HT1080 (cell line): Measurements from ENCODE around the gene OR1F1. TPM values are rescaled to one million over a fixed set of nuclear protein-coding genes. Genes with fewer than 3 reads are reported as not detected.

Source experiments
- DNase-seq: peaks from one replicate; pipeline ENCODE4 v3.0.0-alpha.2; 2015; ENCODE audit warnings: low read depth
- total RNA-seq: library from RNA; depleted of rRNA; stranded (reverse); fragments of >200 nt; shearing (Covaris generic); gene quantifications from 2 replicates; pipeline ENCODE4 v1.2.3, GENCODE V29; 2014; rRNA removed

The OR1F1 gene
- total RNA-seq, 1 experiment from 2014 or later: not detected

GRCh38 chr16:3246876-3247275, 58.9 kb downstream of the OR1F1 start:
- no peak for DNase-seq

- no peak for DNase-seq
Measured at GRCh38 chr16:3248596-3248995, 60.6 kb downstream of the OR1F1 start.

- DNase-seq: no peak
Measured at GRCh38 chr16:3249020-3249419, 61.0 kb downstream of the OR1F1 start.

- DNase-seq: no peak
Measured at GRCh38 chr16:3249451-3249850, 61.4 kb downstream of the OR1F1 start.

GRCh38 chr16:3252967-3253366, 65.0 kb downstream of the OR1F1 start:
- DNase-seq: no peak

GRCh38 chr16:3254309-3254708, 66.3 kb downstream of the OR1F1 start:
- no peak for DNase-seq

Other genes starting within 250 kb of the OR1F1 start
- 2.4 and 2.5 TPM in 2 replicates for gene KREMEN2, start 223.9 kb upstream of the OR1F1 start, total RNA-seq
- 47.9 TPM in 2 replicates for gene PAQR4, start 218.9 kb upstream of the OR1F1 start, total RNA-seq
- 37.6 and 46.9 TPM in 2 replicates for gene PKMYT1, start 207.8 kb upstream of the OR1F1 start, total RNA-seq
- gene CLDN9, start 175.3 kb upstream of the OR1F1 start, total RNA-seq: not detected in 2 replicates
- 0.07 TPM in 1 of 2 replicates, not detected in the other for gene CLDN6, start 170.0 kb upstream of the OR1F1 start, total RNA-seq
- 411 and 496 TPM in 2 replicates for gene TNFRSF12A, start 167.8 kb upstream of the OR1F1 start, total RNA-seq
- 246 and 370 TPM in 2 replicates for gene HCFC1R1, start 164.3 kb upstream of the OR1F1 start, total RNA-seq
- gene THOC6, start 164.2 kb upstream of the OR1F1 start, total RNA-seq: 56.9 and 64.6 TPM in 2 replicates
- not detected in 2 replicates for gene BICDL2, start 151.3 kb upstream of the OR1F1 start, total RNA-seq
- gene MMP25, start 141.6 kb upstream of the OR1F1 start, total RNA-seq: 0.05 and 0.20 TPM in 2 replicates
- gene IL32, start 122.6 kb upstream of the OR1F1 start, total RNA-seq: 1.6 and 2.5 TPM in 2 replicates
- not detected in 2 replicates for gene ZSCAN10, start 88.9 kb upstream of the OR1F1 start, total RNA-seq
- 15.3 and 16.6 TPM in 2 replicates for gene ZNF205, start 75.6 kb upstream of the OR1F1 start, total RNA-seq
- 3.8 and 4.6 TPM in 2 replicates for gene ZNF213, start 53.2 kb upstream of the OR1F1 start, total RNA-seq
- 12.5 and 13.2 TPM in 2 replicates for gene ZNF200, start 47.0 kb downstream of the OR1F1 start, total RNA-seq
- gene MEFV, start 68.4 kb downstream of the OR1F1 start, total RNA-seq: 0.03 TPM in 1 of 2 replicates, not detected in the other
- 38.8 and 39.1 TPM in 2 replicates for gene ZNF263, start 95.3 kb downstream of the OR1F1 start, total RNA-seq
- gene TIGD7, start 117.2 kb downstream of the OR1F1 start, total RNA-seq: 2.8 and 3.1 TPM in 2 replicates
- 12.2 and 16.9 TPM in 2 replicates for gene ZNF75A, start 117.3 kb downstream of the OR1F1 start, total RNA-seq
- not detected in 2 replicates for gene OR2C1, start 167.7 kb downstream of the OR1F1 start, total RNA-seq
- gene ZSCAN32, start 212.8 kb downstream of the OR1F1 start, total RNA-seq: 13.5 and 15.3 TPM in 2 replicates
- 9.7 and 15.1 TPM in 2 replicates for gene ZNF174, start 213.0 kb downstream of the OR1F1 start, total RNA-seq